A549 (cell line): Measurements from ENCODE around the gene NAPEPLD. TPM values are rescaled to one million over a fixed set of nuclear protein-coding genes. Genes with fewer than 3 reads are reported as not detected.

Experiments
- ATAC-seq, 2 experiments: fragments of 200-7000 bp in 1 of 2; fragments of >200 bp in 1 of 2; cut with Nextera tagmentation in 1 of 2; cut with Tn5 transposase in 1 of 2; 3 replicates each; pipeline versions ENCODE4 v1.8.0 to v1.9.1; 2018 to 2020; ENCODE audit warnings: mild to moderate bottlenecking in 1 of 2, moderate library complexity in 1 of 2
- CTCF ChIA-PET: fragments of 300-600 bp; sonication (Branson Sonifier 250); formaldehyde crosslinking; extraction: SDS; loops from one replicate; lab custom pipeline; 2021; ENCODE audit warnings: antibody characterized with exemption, inconsistent platforms; lab: Yijun Ruan, JAX
- POLR2A ChIA-PET: fragments of 350-600 bp; formaldehyde crosslinking; extraction: SDS; loops from one replicate; lab custom pipeline; 2021; ENCODE audit warnings: antibody characterized with exemption, inconsistent platforms; lab: Yijun Ruan, JAX
- DNase-seq, 2 experiments: peaks; one replicate each; pipeline versions ENCODE4 v3.0.0 to v3.0.0-alpha.2; 2011 to 2016; ENCODE audit warnings: low read depth in 1 of 2, low spot score in 1 of 2
- FAIRE-seq: peaks from 2 replicates; lab custom pipeline; 2011; peaks lifted over from hg19 to GRCh38; lab: Jason Lieb, UNC
- H3K27ac ChIP-seq, 2 experiments: fragments of >200 bp; sonication (Bioruptor Twin); formaldehyde crosslinking; 3 replicates each; pipeline ENCODE4 v1.5.1; 2016 to 2017
- H3K4me1 ChIP-seq: fragments of >200 bp; sonication (Bioruptor Twin); formaldehyde crosslinking; 3 replicates; pipeline ENCODE4 v1.6.1; 2016
- H3K4me2 ChIP-seq: fragments of >200 bp; sonication (Bioruptor Twin); formaldehyde crosslinking; 3 replicates; pipeline ENCODE4 v1.6.1; 2016
- H3K4me3 ChIP-seq: fragments of >200 bp; sonication (Bioruptor Twin); formaldehyde crosslinking; 3 replicates; pipeline ENCODE4 v1.5.1; 2016
- H3K9me3 ChIP-seq: fragments of >200 bp; sonication (Bioruptor Twin); formaldehyde crosslinking; 3 replicates; pipeline ENCODE4 v1.6.1; 2016
- CBX2 ChIP-seq: fragments of 200-600 bp; sonication (generic); IDR thresholded peaks from 2 replicates; pipeline ENCODE4 v1.6.1; 2016; ENCODE audit warnings: low read depth, mild to moderate bottlenecking, borderline replicate concordance
- CTCF ChIP-seq: fragments of >200 bp; sonication (Bioruptor Twin); formaldehyde crosslinking; IDR thresholded peaks from 3 replicates; pipeline ENCODE4 v1.5.1; 2016
- ELK1 ChIP-seq: fragments of 150-350 bp; IDR thresholded peaks from 2 replicates; pipeline ENCODE4 v1.6.1; 2014; ENCODE audit warnings: low read depth, mild to moderate bottlenecking, low read length
- EP300 ChIP-seq, 2 experiments: fragments of >200 bp; sonication (Bioruptor Twin); formaldehyde crosslinking; IDR thresholded peaks; 2 replicates in 1 of 2; 3 replicates in 1 of 2; pipeline ENCODE4 v1.6.1; 2016 to 2017
- FOSB ChIP-seq: fragments of 250-450 bp; sonication (Bioruptor Pico); IDR thresholded peaks from 2 replicates; pipeline ENCODE4 v1.5.0; 2020; ENCODE audit warnings: mild to moderate bottlenecking, moderate library complexity
- FOSL2 ChIP-seq, 2 experiments: fragments of 450-650 bp in 1 of 2; fragments of >200 bp in 1 of 2; sonication (Bioruptor Twin) in 1 of 2; formaldehyde crosslinking; IDR thresholded peaks; 2 replicates each; pipeline versions ENCODE4 v1.5.0 to v1.6.1; 2016 to 2020; ENCODE audit warnings: mild to moderate bottlenecking in 1 of 2, moderate library complexity in 1 of 2
- HES2 ChIP-seq: fragments of >200 bp; sonication (Bioruptor Twin); formaldehyde crosslinking; IDR thresholded peaks from 2 replicates; pipeline ENCODE4 v1.6.1; 2016
- HOXA7 ChIP-seq: fragments of 250-450 bp; sonication (Bioruptor Pico); IDR thresholded peaks from 2 replicates; pipeline ENCODE4 v1.5.0; 2020; ENCODE audit warnings: mild to moderate bottlenecking, moderate library complexity
- HOXB13 ChIP-seq: fragments of 250-450 bp; sonication (Bioruptor Pico); IDR thresholded peaks from 2 replicates; pipeline ENCODE4 v1.5.0; 2020; ENCODE audit warnings: low read depth, mild to moderate bottlenecking, moderate library complexity
- HOXB5 ChIP-seq: fragments of 250-450 bp; sonication (Bioruptor Pico); IDR thresholded peaks from 2 replicates; pipeline ENCODE4 v1.5.0; 2020; ENCODE audit warnings: mild to moderate bottlenecking, moderate library complexity
- JUNB ChIP-seq: fragments of >200 bp; sonication (Bioruptor Twin); formaldehyde crosslinking; IDR thresholded peaks from 2 replicates; pipeline ENCODE4 v1.6.1; 2016
- KDM5A ChIP-seq: fragments of 200-600 bp; sonication (generic); IDR thresholded peaks from 2 replicates; pipeline ENCODE4 v1.6.1; 2016; ENCODE audit warnings: antibody characterized with exemption, mild to moderate bottlenecking
- MYC ChIP-seq: IDR thresholded peaks from 2 replicates; pipeline ENCODE4 v1.6.1; 2012; ENCODE audit warnings: mild to moderate bottlenecking, inconsistent platforms, low read length, improper control_type of control experiment, borderline replicate concordance
- NR3C1 ChIP-seq: fragments of >200 bp; sonication (Bioruptor Twin); formaldehyde crosslinking; IDR thresholded peaks from 3 replicates; pipeline ENCODE4 v1.6.1; 2017
- PBX3 ChIP-seq: IDR thresholded peaks from 2 replicates; pipeline ENCODE4 v1.6.1; 2012
- RAD21 ChIP-seq, 2 experiments: fragments of >200 bp in 1 of 2; sonication (Bioruptor Twin) in 1 of 2; formaldehyde crosslinking in 1 of 2; IDR thresholded peaks in 1 of 2; conservative IDR thresholded peaks in 1 of 2; 2 replicates in 1 of 2; 3 replicates in 1 of 2; pipeline ENCODE4 v1.6.1; 2012 to 2018; ENCODE audit warnings: inconsistent platforms in 1 of 2
- RCOR1 ChIP-seq: fragments of 150-350 bp; IDR thresholded peaks from 2 replicates; pipeline ENCODE4 v1.6.1; 2014; ENCODE audit warnings: antibody characterized with exemption, low read length, low read depth
- TP53 ChIP-seq: fragments of 250-450 bp; sonication (Bioruptor Pico); IDR thresholded peaks from 2 replicates; pipeline ENCODE4 v1.5.0; 2021; ENCODE audit warnings: mild to moderate bottlenecking, moderate library complexity
- ZSCAN20 ChIP-seq: fragments of 250-450 bp; sonication (Bioruptor Pico); IDR thresholded peaks from 2 replicates; pipeline ENCODE4 v1.8.0; 2022; ENCODE audit warnings: mild to moderate bottlenecking, moderate library complexity
- WGBS: methylation state at CpG from one replicate; pipeline ENCODE4 v1.1.6; 2017; ENCODE audit errors: missing lambda C conversion rate; 5-methylcytosine and 5-hydroxymethylcytosine counted together
- polyA plus RNA-seq, 4 experiments: library from polyadenylated mRNA; depleted of rRNA in 3 of 4; stranded (reverse); fragments of >200 nt; fragmentation: RNase III in 1 of 4; extraction: RNeasy Plus Mini Kit Qiagen cat#74134 plus additional on column Dnase treatment in 1 of 4; gene quantifications; 2 replicates in 3 of 4; 3 replicates in 1 of 4; pipeline ENCODE4 v1.2.3, GENCODE V29; 2011 to 2017

The NAPEPLD gene
- polyA plus RNA-seq, 2 of the 4 experiments (the other 2 are of a cell fraction), result 10.1 to 12.0 TPM

GRCh38 chr7:103116511-103116910 is 32.4 kb downstream of the NAPEPLD start:
- H3K9me3 ChIP-seq, result peaks cover 3% of the 10 kb centered on the region; the same call in 1 of the 3 replicates
- ATAC-seq, result no peak
- H3K4me3 ChIP-seq, result no peak overlapping the region
- H3K4me1 ChIP-seq, result 0 out of 3 replicates have a peak, but pooled peaks cover 4% of the 10 kb centered on the region
- no peak overlapping the region for H3K27ac ChIP-seq
- POLR2A ChIA-PET, result no interaction called here
- H3K4me2 ChIP-seq, result no peak overlapping the region
- DNase-seq, result no peak
- FAIRE-seq, result no peak
- TF ChIP-seq PBX3, result no peak
- TF ChIP-seq FOSL2 (IDR thresholded peaks at IDR 0.05), result no peak
- TF ChIP-seq FOSL2 (CRISPR knock-in tag; IDR thresholded peaks at IDR 0.05), result no peak
- no peak for TF ChIP-seq HOXB13
- TF ChIP-seq ELK1, result no peak
- no peak for TF ChIP-seq ZSCAN20 (CRISPR knock-in tag)
- TF ChIP-seq, all 56 proteins: peak for 0
- 79% methylated on average over 1 of the region's 1 CpG for WGBS
- CTCF ChIA-PET, result no interaction called here

- POLR2A ChIA-PET, result no interaction called here
- no peak for DNase-seq
- H3K4me1 ChIP-seq, result 0 out of 3 replicates have a peak, but pooled peaks cover 4% of the 10 kb centered on the region
- no peak overlapping the region for H3K27ac ChIP-seq
- no peak overlapping the region for H3K4me2 ChIP-seq
- WGBS, result 95% methylated on average over 4 of the region's 4 CpGs
- peaks cover 3% of the 10 kb centered on the region; the same call in 1 of the 3 replicates for H3K9me3 ChIP-seq
- TF ChIP-seq RCOR1, result no peak
- no peak for TF ChIP-seq MYC
- no peak for TF ChIP-seq KDM5A
- TF ChIP-seq EP300 (IDR thresholded peaks at IDR 0.05), result no peak
- TF ChIP-seq NR3C1, result no peak
- no peak for TF ChIP-seq RAD21 (conservative IDR thresholded peaks at IDR 0.05 in 1 of 2, IDR thresholded peaks at IDR 0.05 in 1 of 2)
- no peak for TF ChIP-seq TP53 (CRISPR knock-in tag)
- TF ChIP-seq CBX2, result no peak
- TF ChIP-seq JUNB, result no peak
- TF ChIP-seq HOXB5, result no peak
- no peak for TF ChIP-seq FOSB (CRISPR knock-in tag)
- no peak for TF ChIP-seq CTCF
- TF ChIP-seq ELK1, result no peak
- TF ChIP-seq HES2, result no peak
- TF ChIP-seq HOXA7, result no peak
- TF ChIP-seq, all 56 proteins: peak for 0
- FAIRE-seq (no peak), ATAC-seq (no peak)
- no peak overlapping the region for H3K4me3 ChIP-seq
- CTCF ChIA-PET, result no interaction called here
These were observed 33.1 kb downstream of the NAPEPLD start for GRCh38 chr7:103115771-103116170.
